Ramos (cell line): ENCODE data around the gene PSEN2.
"Not testable (repeated sequence)": the region's sequence is repeated elsewhere in the genome, so short reads cannot be mapped to it uniquely, and the experiment has no call there.

ENCODE experiments used
- in situ Hi-C: fragments of 300-500 bp; cut with MboI; formaldehyde crosslinking; loops from one replicate; pipeline ENCODE4 v1.14.3; 2022; ENCODE audit warnings: low sequenced_read_pairs; ENCODE audit not compliant: unreplicated experiment

The PSEN2 gene

GRCh38 chr1:226870401-226871279 lies at the start of gene PSEN2:
Gene PSEN2, plus strand, starts transcription at chr1:226870616. Its CDS starts 11,292 bp downstream, at chr1:226881908.
- in situ Hi-C loops, result no loop called here

GRCh38 chr1:226820941-226821718 lies 49.3 kb upstream of the PSEN2 start:
- in situ Hi-C loops, result no loop called here

- in situ Hi-C loops, result no loop called here
Observed at GRCh38 chr1:226821719-226822085, 48.7 kb upstream of the PSEN2 start.

- in situ Hi-C loops, result no loop called here
Observed at GRCh38 chr1:226823643-226824042, 46.8 kb upstream of the PSEN2 start.

GRCh38 chr1:226825037-226825745 lies 45.2 kb upstream of the PSEN2 start:
- in situ Hi-C loops, result no loop called here

GRCh38 chr1:226825746-226826100 lies 44.7 kb upstream of the PSEN2 start:
- in situ Hi-C loops, result no loop called here

GRCh38 chr1:226826479-226827261 lies 43.7 kb upstream of the PSEN2 start:
- in situ Hi-C loops, result no loop called here

GRCh38 chr1:226827458-226827857 lies 43.0 kb upstream of the PSEN2 start:
- in situ Hi-C loops, result no loop called here

GRCh38 chr1:226827968-226828513 lies 42.4 kb upstream of the PSEN2 start:
- in situ Hi-C loops, result no loop called here

GRCh38 chr1:226829105-226829504 lies 41.3 kb upstream of the PSEN2 start:
- in situ Hi-C loops, result no loop called here

GRCh38 chr1:226831953-226832352 lies 38.5 kb upstream of the PSEN2 start:
- in situ Hi-C loops, result loop anchor here (5.0 kb wide), 1 partner anchor 195 kb away; no protein-coding TSS in a partner anchor

GRCh38 chr1:226832613-226833012 lies 37.8 kb upstream of the PSEN2 start:
- in situ Hi-C loops, result loop anchor here (5.0 kb wide), 1 partner anchor 195 kb away; no protein-coding TSS in a partner anchor

- in situ Hi-C loops, result loop anchor here (5.0 kb wide), 1 partner anchor 197 kb away; no protein-coding TSS in a partner anchor
Observed at GRCh38 chr1:226834179-226834578, 36.2 kb upstream of the PSEN2 start.

GRCh38 chr1:226835396-226835795 lies 35.0 kb upstream of the PSEN2 start:
- in situ Hi-C loops, result not testable (repeated sequence)

- in situ Hi-C loops, result not testable (repeated sequence)
Observed at GRCh38 chr1:226837966-226838365, 32.5 kb upstream of the PSEN2 start.

- in situ Hi-C loops, result no loop called here
Observed at GRCh38 chr1:226838456-226838855, 32.0 kb upstream of the PSEN2 start.

GRCh38 chr1:226845624-226846023 lies 24.8 kb upstream of the PSEN2 start:
- in situ Hi-C loops, result no loop called here

- in situ Hi-C loops, result no loop called here
Observed at GRCh38 chr1:226846786-226847185, 23.6 kb upstream of the PSEN2 start.

GRCh38 chr1:226854548-226854947 lies 15.9 kb upstream of the PSEN2 start:
- in situ Hi-C loops, result not testable (repeated sequence)

GRCh38 chr1:226862890-226863289 lies 7.5 kb upstream of the PSEN2 start:
- in situ Hi-C loops, result no loop called here
